ENCODE results near the gene MAP3K20. TPM values are rescaled to one million over a fixed set of nuclear protein-coding genes. Genes with fewer than 3 reads are reported as not detected.

Gene MAP3K20
- total and polyA plus RNA-seq, 2 experiments from 2014 or later = 7.6 to 9.6 TPM

DNA sequence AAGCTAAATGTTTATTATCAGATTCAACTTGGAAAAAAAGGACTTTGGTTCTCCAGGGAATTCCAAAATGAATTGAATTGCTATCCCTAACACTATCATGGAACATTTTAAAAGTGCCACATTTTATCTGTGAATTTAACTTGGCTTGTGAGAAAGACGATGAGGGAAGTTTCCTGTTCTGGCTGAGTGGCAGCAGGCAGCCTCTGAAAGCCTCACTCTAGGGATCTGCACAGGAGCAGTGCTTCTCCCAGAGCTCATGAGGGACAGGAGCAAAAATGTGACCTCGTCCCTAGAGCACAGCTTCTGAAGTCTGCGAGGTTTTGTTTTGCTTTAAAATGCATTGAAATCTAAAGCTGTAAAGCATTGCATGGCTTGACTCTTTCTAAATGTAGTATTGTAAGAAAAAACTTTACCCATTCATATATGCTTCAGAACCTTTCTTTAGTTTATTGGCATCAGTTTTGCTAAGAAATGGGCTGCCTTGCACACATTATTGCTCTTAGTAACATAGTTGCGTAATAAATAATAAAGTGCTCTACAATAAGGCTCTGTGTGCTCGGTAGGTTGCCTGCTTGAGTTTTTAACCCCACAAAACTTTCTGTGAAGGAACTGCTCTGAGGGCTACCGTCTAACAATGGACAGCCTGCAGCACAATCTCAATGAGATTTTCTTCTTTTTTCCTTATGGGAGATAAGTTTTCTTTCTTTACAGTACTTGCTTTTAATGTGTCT lies 142.8 kb downstream of the MAP3K20 start (continued):
- no peak for TF ChIP-seq CTCF (conservative IDR thresholded peaks at IDR 0.05; ENCODE audit: low read depth in 2 of 2)

GRCh38 chr2:173221132-173221695 lies 145.6 kb downstream of the MAP3K20 start:
- Mint-ChIP-seq H3K4me1 (peaks cover 25% of the 10 kb centered on the region), H3K27ac (no peak overlapping the region), H3K9me3 (no peaks in the 10 kb centered on the region), H3K4me3 (no peak overlapping the region), H3K27me3 (ENCODE audit: insufficient read depth, low read depth, poor library complexity) (peaks cover 3% of the 10 kb centered on the region), H3K36me3 (ENCODE audit: low read depth) (no peaks in the 10 kb centered on the region)
- Histone ChIP-seq H3K36me3 (ENCODE audit: insufficient read depth) (no peaks in the 10 kb centered on the region), H2AFZ (no peak overlapping the region), H3K27me3 (ENCODE audit: insufficient read depth) (no peaks in the 10 kb centered on the region), H4K20me1 (replicated peaks; ENCODE audit: insufficient read depth) (no peaks in the 10 kb centered on the region), H3K79me2 (replicated peaks; ENCODE audit: insufficient read depth) (no peaks in the 10 kb centered on the region), H3K4me1 (ENCODE audit: insufficient read depth) (peaks cover 21% of the 10 kb centered on the region), H3K4me2 (no peak overlapping the region), H3K4me3 (no peak overlapping the region), H3K27ac (ENCODE audit: low read depth) (no peak overlapping the region), H3K9me2 (ENCODE audit: insufficient read depth) (no peaks in the 10 kb centered on the region), H3F3A (replicated peaks; ENCODE audit: low read depth) (no peaks in the 10 kb centered on the region)
- DNase-seq (ENCODE audit: low spot score) = no peak
- no peak for ATAC-seq
- TF ChIP-seq NANOG (IDR thresholded peaks at IDR 0.05; ENCODE audit: borderline replicate concordance) (no peak), CREB1 (CRISPR knock-in tag; IDR thresholded peaks at IDR 0.05; ENCODE audit: low read depth) (no peak), ETS1 (IDR thresholded peaks at IDR 0.05) (no peak), JUNB (IDR thresholded peaks at IDR 0.05; ENCODE audit: unreplicated experiment) (no peak), ZNF331 (CRISPR knock-in tag; IDR thresholded peaks at IDR 0.05; ENCODE audit: low read depth) (no peak), EZH2phosphoT487 (IDR thresholded peaks at IDR 0.05; ENCODE audit: unreplicated experiment) (no peak), POLR2AphosphoS5 (IDR thresholded peaks at IDR 0.05; ENCODE audit: low read depth) (no peak), CTCF (conservative IDR thresholded peaks at IDR 0.05; ENCODE audit: low read depth in 2 of 2) (no peak), EZH2 (IDR thresholded peaks at IDR 0.05; ENCODE audit: low read depth, unreplicated experiment) (no peak), ZNF462 (CRISPR knock-in tag; IDR thresholded peaks at IDR 0.05) (no peak), ZNF114 (CRISPR knock-in tag; IDR thresholded peaks at IDR 0.05) (no peak), STAT1 (IDR thresholded peaks at IDR 0.05; ENCODE audit: unreplicated experiment) (no peak)
